Endodermal cell (in vitro differentiated cells): ENCODE measurements around the gene PADI4. TPM values are rescaled to one million over a fixed set of nuclear protein-coding genes. Genes with fewer than 3 reads are reported as not detected.

Source experiments
- DNase-seq: peaks from one replicate; pipeline ENCODE4 v3.0.0-alpha.2; 2017
- H3K27ac ChIP-seq: 2 replicates; pipeline ENCODE4 v1.5.1; 2013; ENCODE audit warnings: mild to moderate bottlenecking, low read depth, low read length, moderate library complexity
- H3K27me3 ChIP-seq: 2 replicates; pipeline ENCODE4 v1.6.1; 2013; ENCODE audit warnings: mild to moderate bottlenecking, low read length, moderate library complexity; ENCODE audit not compliant: insufficient read depth, control insufficient read depth, poor library complexity, severe bottlenecking
- H3K36me3 ChIP-seq: 2 replicates; pipeline ENCODE4 v1.7.0; 2013; ENCODE audit warnings: mild to moderate bottlenecking, low read length, moderate library complexity; ENCODE audit not compliant: control insufficient read depth, insufficient read depth
- H3K4me1 ChIP-seq: one replicate; pipeline ENCODE4 v1.7.0; 2013; ENCODE audit warnings: low read length; ENCODE audit not compliant: control insufficient read depth, insufficient read depth
- H3K4me3 ChIP-seq: 2 replicates; pipeline ENCODE4 v1.5.1; 2013; ENCODE audit warnings: mild to moderate bottlenecking, low read length, moderate library complexity
- H3K9ac ChIP-seq: 2 replicates; pipeline ENCODE4 v1.6.1; 2013; ENCODE audit warnings: mild to moderate bottlenecking, low read length, moderate library complexity; ENCODE audit not compliant: poor library complexity, severe bottlenecking; ENCODE audit errors: extremely low read depth
- H3K9me3 ChIP-seq: 2 replicates; pipeline ENCODE4 v1.6.1; 2013; ENCODE audit warnings: mild to moderate bottlenecking, low read length, moderate library complexity; ENCODE audit not compliant: control insufficient read depth
- H3K27ac Mint-ChIP-seq: 2 replicates; pipeline ENCODE4 v1.8.0; 2020; ENCODE audit warnings: mixed read lengths
- H3K27me3 Mint-ChIP-seq: 2 replicates; pipeline ENCODE4 v1.8.0; 2021; ENCODE audit warnings: mild to moderate bottlenecking, mixed read lengths; ENCODE audit not compliant: insufficient read depth
- H3K36me3 Mint-ChIP-seq: 2 replicates; pipeline ENCODE4 v1.8.0; 2020; ENCODE audit warnings: low read depth, mixed read lengths
- H3K4me1 Mint-ChIP-seq: 2 replicates; pipeline ENCODE4 v1.8.0; 2020; ENCODE audit warnings: mixed read lengths
- H3K4me3 Mint-ChIP-seq: 2 replicates; pipeline ENCODE4 v1.8.0; 2020; ENCODE audit warnings: mild to moderate bottlenecking, moderate library complexity, mixed read lengths
- H3K9me3 Mint-ChIP-seq: 2 replicates; pipeline ENCODE4 v1.8.0; 2020; ENCODE audit warnings: mild to moderate bottlenecking, mixed read lengths
- WGBS, 2 experiments: methylation state at CpG; one replicate each; pipeline versions ENCODE4 v1.1.5 to v1.1.7; 2013; ENCODE audit warnings: missing lambda C conversion rate in 2 of 2, mixed read lengths in 1 of 2; ENCODE audit not compliant: insufficient coverage in 1 of 2, insufficient read length in 1 of 2; 5-methylcytosine and 5-hydroxymethylcytosine counted together
- long read RNA-seq, 4 experiments: library from polyadenylated mRNA in 2 of 4; library from RNA in 1 of 4; library from capped mRNA in 1 of 4; stranded (forward) in 3 of 4; unstranded in 1 of 4; transcript quantifications; one replicate each; pipeline ENCODE4 v2.0.0, GENCODE V29; 2020 to 2021; ENCODE audit warnings: inconsistent platforms in 1 of 4
- polyA plus RNA-seq, 2 experiments: library from polyadenylated mRNA; stranded (reverse); fragments of 50-300 nt; gene quantifications; one replicate each; pipeline ENCODE4 v1.2.3, GENCODE V29; 2013
- total RNA-seq, 2 donors: library from RNA; stranded (reverse); fragmentation: NEBNext Ultra II Directional in 1 of 2; extraction: Animal tissue kit (Norgen Biotek cat#: 25700) in 1 of 2; gene quantifications; 2 replicates in 1 of 2; 3 replicates in 1 of 2; pipeline ENCODE4 v1.2.1, GENCODE V29; 2021
- TF ChIP-seq, protein P1 (sequence below): fragments of 200-600 bp; sonication (generic); conservative IDR thresholded peaks from 2 replicates; pipeline ENCODE4 v1.5.0; 2021; ENCODE audit warnings: antibody characterized with exemption, mild to moderate bottlenecking

PADI4 gene, protein sequence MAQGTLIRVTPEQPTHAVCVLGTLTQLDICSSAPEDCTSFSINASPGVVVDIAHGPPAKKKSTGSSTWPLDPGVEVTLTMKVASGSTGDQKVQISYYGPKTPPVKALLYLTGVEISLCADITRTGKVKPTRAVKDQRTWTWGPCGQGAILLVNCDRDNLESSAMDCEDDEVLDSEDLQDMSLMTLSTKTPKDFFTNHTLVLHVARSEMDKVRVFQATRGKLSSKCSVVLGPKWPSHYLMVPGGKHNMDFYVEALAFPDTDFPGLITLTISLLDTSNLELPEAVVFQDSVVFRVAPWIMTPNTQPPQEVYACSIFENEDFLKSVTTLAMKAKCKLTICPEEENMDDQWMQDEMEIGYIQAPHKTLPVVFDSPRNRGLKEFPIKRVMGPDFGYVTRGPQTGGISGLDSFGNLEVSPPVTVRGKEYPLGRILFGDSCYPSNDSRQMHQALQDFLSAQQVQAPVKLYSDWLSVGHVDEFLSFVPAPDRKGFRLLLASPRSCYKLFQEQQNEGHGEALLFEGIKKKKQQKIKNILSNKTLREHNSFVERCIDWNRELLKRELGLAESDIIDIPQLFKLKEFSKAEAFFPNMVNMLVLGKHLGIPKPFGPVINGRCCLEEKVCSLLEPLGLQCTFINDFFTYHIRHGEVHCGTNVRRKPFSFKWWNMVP
- not detected for total RNA-seq
- polyA plus RNA-seq (2013, experiment 1 of 2), result not detected
- polyA plus RNA-seq (2013, experiment 2 of 2), result not detected
- long read RNA-seq, experiment 1, result 0 reads
- long read RNA-seq, experiment 2, result 0 reads
- long read RNA-seq, experiment 3, result 0 reads
- long read RNA-seq, experiment 4, result 0 reads

DNA sequence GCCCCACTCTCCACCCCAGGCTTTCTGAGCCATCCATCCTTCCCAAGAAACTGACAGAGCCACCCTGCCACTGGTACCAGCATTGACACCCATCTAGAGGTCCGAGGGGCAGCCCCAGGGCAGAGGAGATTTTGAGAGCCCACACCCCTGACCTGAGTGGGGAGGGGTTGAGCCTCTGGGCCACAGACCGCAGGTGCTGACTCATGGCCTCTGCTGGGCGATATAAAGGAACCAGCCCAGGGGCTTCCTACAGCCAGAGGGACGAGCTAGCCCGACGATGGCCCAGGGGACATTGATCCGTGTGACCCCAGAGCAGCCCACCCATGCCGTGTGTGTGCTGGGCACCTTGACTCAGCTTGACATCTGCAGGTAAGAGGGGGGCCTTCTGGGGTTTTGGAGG lies at the start of gene PADI4:
Gene PADI4 (plus strand): TSS at position 252 of the 400 bp plus-strand sequence. CDS start 26 bp downstream, at position 278.
- H3K4me1 ChIP-seq, result no peaks in the 10 kb centered on the region
- H3K27ac ChIP-seq, result no peak within 1 kb of the TSS
- TF ChIP-seq, protein P1, sequence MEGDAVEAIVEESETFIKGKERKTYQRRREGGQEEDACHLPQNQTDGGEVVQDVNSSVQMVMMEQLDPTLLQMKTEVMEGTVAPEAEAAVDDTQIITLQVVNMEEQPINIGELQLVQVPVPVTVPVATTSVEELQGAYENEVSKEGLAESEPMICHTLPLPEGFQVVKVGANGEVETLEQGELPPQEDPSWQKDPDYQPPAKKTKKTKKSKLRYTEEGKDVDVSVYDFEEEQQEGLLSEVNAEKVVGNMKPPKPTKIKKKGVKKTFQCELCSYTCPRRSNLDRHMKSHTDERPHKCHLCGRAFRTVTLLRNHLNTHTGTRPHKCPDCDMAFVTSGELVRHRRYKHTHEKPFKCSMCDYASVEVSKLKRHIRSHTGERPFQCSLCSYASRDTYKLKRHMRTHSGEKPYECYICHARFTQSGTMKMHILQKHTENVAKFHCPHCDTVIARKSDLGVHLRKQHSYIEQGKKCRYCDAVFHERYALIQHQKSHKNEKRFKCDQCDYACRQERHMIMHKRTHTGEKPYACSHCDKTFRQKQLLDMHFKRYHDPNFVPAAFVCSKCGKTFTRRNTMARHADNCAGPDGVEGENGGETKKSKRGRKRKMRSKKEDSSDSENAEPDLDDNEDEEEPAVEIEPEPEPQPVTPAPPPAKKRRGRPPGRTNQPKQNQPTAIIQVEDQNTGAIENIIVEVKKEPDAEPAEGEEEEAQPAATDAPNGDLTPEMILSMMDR, result no peak
- 58 to 87% methylated on average over 4 to 8 of the region's 8 CpGs for WGBS, 2 experiments
- no peak for DNase-seq
- no peak within 1 kb of the TSS for H3K9ac ChIP-seq
- H3K36me3 ChIP-seq, result no peaks in the 10 kb centered on the region
- Mint-ChIP-seq H3K9me3 (peaks cover 5% of the 10 kb centered on the region), H3K27ac (no peak within 1 kb of the TSS), H3K36me3 (no peaks in the 10 kb centered on the region), H3K4me3 (no peak within 1 kb of the TSS), H3K27me3 (no peaks in the 10 kb centered on the region), H3K4me1 (peaks cover 16% of the 10 kb centered on the region)
- no peaks in the 10 kb centered on the region for H3K9me3 ChIP-seq
- H3K27me3 ChIP-seq, result no peaks in the 10 kb centered on the region
- H3K4me3 ChIP-seq, result no peak within 1 kb of the TSS

DNA sequence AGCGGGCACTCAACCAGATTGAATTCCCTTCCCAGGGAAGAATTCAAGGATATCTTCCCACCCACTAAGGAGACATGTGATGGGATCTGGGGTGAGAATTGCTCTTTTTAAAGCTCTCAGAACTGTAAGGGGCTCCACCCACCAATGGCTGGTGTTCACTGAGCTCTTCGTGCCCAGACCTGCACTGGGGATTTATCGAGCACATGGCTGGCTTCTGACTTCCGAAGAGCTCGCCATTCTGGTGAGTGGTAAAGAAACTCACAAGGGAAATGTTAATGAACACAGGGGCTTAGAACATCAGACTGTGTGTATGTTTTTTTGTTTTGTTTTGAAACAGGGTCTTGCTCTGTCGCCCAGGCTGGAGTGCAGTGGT lies 49.3 kb upstream of the PADI4 start:
- no peak overlapping the region for H3K27ac Mint-ChIP-seq
- H3K27me3 ChIP-seq, result no peaks in the 10 kb centered on the region
- H3K4me1 Mint-ChIP-seq, result no peaks in the 10 kb centered on the region

DNA sequence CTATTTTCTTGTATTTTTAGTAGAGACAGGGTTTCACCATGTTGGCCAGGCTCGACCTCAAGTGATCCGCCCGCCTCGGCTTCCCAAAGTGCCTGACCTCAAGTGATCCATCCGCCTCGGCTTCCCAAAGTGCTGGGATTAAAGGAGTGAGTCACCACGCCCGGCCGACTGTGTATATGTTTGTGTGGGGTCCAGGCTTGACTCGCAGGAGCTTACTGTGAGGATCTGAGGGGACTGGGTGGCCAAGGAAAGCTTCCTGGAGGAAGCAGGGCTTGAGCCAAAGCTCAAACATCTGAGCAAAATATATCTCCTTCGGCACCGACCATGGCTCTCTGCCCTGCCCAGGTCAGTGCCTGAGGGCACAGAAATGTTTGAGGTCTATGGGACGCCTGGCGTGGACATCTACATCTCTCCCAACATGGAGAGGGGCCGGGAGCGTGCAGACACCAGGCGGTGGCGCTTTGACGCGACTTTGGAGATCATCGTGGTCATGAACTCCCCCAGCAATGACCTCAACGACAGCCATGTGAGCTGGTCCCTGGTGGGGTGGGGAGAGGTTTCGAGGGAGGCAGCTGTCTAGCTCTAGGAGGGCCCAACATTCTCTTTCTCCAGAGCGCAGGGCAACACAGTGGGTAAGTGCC lies 48.6 kb upstream of the PADI4 start:
- no peaks in the 10 kb centered on the region for H3K4me1 Mint-ChIP-seq
- no peak for DNase-seq
- Histone ChIP-seq H3K27ac (no peak overlapping the region), H3K4me3 (no peak overlapping the region), H3K9me3 (no peaks in the 10 kb centered on the region), H3K27me3 (no peaks in the 10 kb centered on the region), H3K9ac (no peak overlapping the region), H3K36me3 (no peaks in the 10 kb centered on the region), H3K4me1 (no peaks in the 10 kb centered on the region)
- H3K36me3 Mint-ChIP-seq, result no peaks in the 10 kb centered on the region
- no peak overlapping the region for H3K27ac Mint-ChIP-seq
- WGBS, 2 experiments, result 93 to 95% methylated on average over 14 to 24 of the region's 24 CpGs
- TF ChIP-seq, protein P1, result no peak
- H3K9me3 Mint-ChIP-seq, result peaks cover 10% of the 10 kb centered on the region
- H3K27me3 Mint-ChIP-seq, result no peaks in the 10 kb centered on the region
- no peak overlapping the region for H3K4me3 Mint-ChIP-seq

More for the DNA sequence above, 49.3 kb upstream of the PADI4 start:
- H3K4me3 Mint-ChIP-seq, result no peak overlapping the region
- no peak for DNase-seq
- Histone ChIP-seq H3K4me3 (no peak overlapping the region), H3K27ac (no peak overlapping the region), H3K9me3 (no peaks in the 10 kb centered on the region), H3K36me3 (no peaks in the 10 kb centered on the region), H3K9ac (no peak overlapping the region), H3K4me1 (no peaks in the 10 kb centered on the region)
- WGBS, 2 experiments, result 95 to 100% methylated on average over 5 to 6 of the region's 6 CpGs
- peaks cover 10% of the 10 kb centered on the region for H3K9me3 Mint-ChIP-seq
- TF ChIP-seq, protein P1, result no peak
- H3K36me3 Mint-ChIP-seq, result no peaks in the 10 kb centered on the region
- no peaks in the 10 kb centered on the region for H3K27me3 Mint-ChIP-seq
